K562 (cell line): Measurements from ENCODE around the gene N4BP2. TPM values are rescaled to one million over a fixed set of nuclear protein-coding genes. Genes with fewer than 3 reads are reported as not detected.

Experiments
- CEBPZ ChIP-seq: fragments of 150-350 bp; IDR thresholded peaks from 2 replicates; pipeline ENCODE4 v1.6.1; 2014; ENCODE audit warnings: low read depth, mild to moderate bottlenecking, low read length, borderline replicate concordance
- ERF ChIP-seq: fragments of 450-650 bp; formaldehyde crosslinking; IDR thresholded peaks from 2 replicates; pipeline ENCODE4 v1.4.0; 2020; ENCODE audit warnings: mild to moderate bottlenecking, mixed read lengths
- MYC ChIP-seq, 2 experiments: fragments of 250-450 bp in 1 of 2; sonication (Bioruptor Pico) in 1 of 2; IDR thresholded peaks; 2 replicates each; pipeline versions ENCODE4 v1.5.1 to v1.6.1; 2012 to 2021; ENCODE audit warnings: low read depth in 2 of 2, borderline replicate concordance in 1 of 2, improper control_type of control experiment in 1 of 2, low read length in 1 of 2, mild to moderate bottlenecking in 1 of 2, moderate library complexity in 1 of 2
- RERE ChIP-seq: sonication (generic); formaldehyde crosslinking; IDR thresholded peaks from 2 replicates; pipeline ENCODE4 v1.8.0; 2023; ENCODE audit warnings: missing genetic modification reagents, mild to moderate bottlenecking, borderline replicate concordance
- TCF7 ChIP-seq: sonication (generic); IDR thresholded peaks from 2 replicates; pipeline ENCODE4 v1.6.1; 2016; ENCODE audit warnings: antibody characterized with exemption, borderline replicate concordance
- ZKSCAN1 ChIP-seq: fragments of 150-350 bp; IDR thresholded peaks from 2 replicates; pipeline ENCODE4 v1.6.1; 2016; ENCODE audit warnings: low read depth, low read length
- polyA plus RNA-seq, 8 experiments: library from polyadenylated mRNA; depleted of rRNA in 4 of 8; stranded (reverse) in 5 of 8; unstranded in 3 of 8; fragments of >200 nt; fragmentation: Nextera tagmentation in 2 of 8; fragmentation: Illumina TruSeq in 1 of 8; extraction: Ambion mirVana in 2 of 8; extraction: Trizol in 1 of 8; gene quantifications; 2 replicates each; pipeline versions ENCODE4 v1.2.1 to v1.2.3, GENCODE V29; 2011 to 2014; ENCODE audit warnings: inconsistent platforms in 1 of 8, missing spikeins in 1 of 8
- total RNA-seq, 7 experiments: library from RNA; depleted of rRNA in 6 of 7; stranded (reverse); fragments of >200 nt in 6 of 7; fragmentation: Illumina TruSeq in 2 of 7; extraction: Trizol in 2 of 7; gene quantifications; 2 replicates each; pipeline versions ENCODE4 v1.2.1 to v1.2.3, GENCODE V29; 2011 to 2021; ENCODE audit warnings: low replicate concordance in 1 of 7

The N4BP2 gene
- total and polyA plus RNA-seq, 9 of the 15 experiments (the other 6 are each of a cell fraction or from before 2014, with no cell fraction given): 2.7 to 12.6 (median 7.6) TPM

- TF ChIP-seq CEBPZ (no peak), TCF7 (no peak), ZKSCAN1 (no peak), RERE (CRISPR knock-in tag) (no peak), ERF (no peak), MYC (IDR thresholded peaks at IDR 0.05; ENCODE audit: low read depth, low read length) (0 out of 2 replicates have a peak, but pooled peaks have one; percentile 4), MYC (CRISPR knock-in tag; IDR thresholded peaks at IDR 0.05; ENCODE audit: borderline replicate concordance, low read depth) (peak; percentile 67; the same call in 1 of the 2 replicates)
Observed at GRCh38 chr4:40199999-40200874, 143.6 kb downstream of the N4BP2 start (continued).
